Measurements from ENCODE around the gene LHFPL3. TPM values are rescaled to one million over a fixed set of nuclear protein-coding genes. Genes with fewer than 3 reads are reported as not detected.
"Not testable (repeated sequence)": the region's sequence is repeated elsewhere in the genome, so short reads cannot be mapped to it uniquely, and the experiment has no call there.

The LHFPL3 gene
- total RNA-seq, 8 experiments from 2014 or later = 1.0 to 26.2 (median 5.0) TPM; not detected in 1

- Histone ChIP-seq H3K4me3 (no peak overlapping the region), H3K27ac (no peak overlapping the region), H3K4me1 (replicated peaks in 1 of 2) (no peaks in the 10 kb centered on the region)
- no peak for ATAC-seq (replicated peaks in 6 of 8)
- in situ Hi-C loops (cut with MboI; ENCODE audit: low pct_unique_long_range_greater_than_20kb in 2 of 9, low sequenced_read_pairs in 9 of 9, unreplicated experiment in 9 of 9) = no loop called here
Measured at GRCh38 chr7:104572554-104572953, 244.2 kb downstream of the LHFPL3 start.

DNA sequence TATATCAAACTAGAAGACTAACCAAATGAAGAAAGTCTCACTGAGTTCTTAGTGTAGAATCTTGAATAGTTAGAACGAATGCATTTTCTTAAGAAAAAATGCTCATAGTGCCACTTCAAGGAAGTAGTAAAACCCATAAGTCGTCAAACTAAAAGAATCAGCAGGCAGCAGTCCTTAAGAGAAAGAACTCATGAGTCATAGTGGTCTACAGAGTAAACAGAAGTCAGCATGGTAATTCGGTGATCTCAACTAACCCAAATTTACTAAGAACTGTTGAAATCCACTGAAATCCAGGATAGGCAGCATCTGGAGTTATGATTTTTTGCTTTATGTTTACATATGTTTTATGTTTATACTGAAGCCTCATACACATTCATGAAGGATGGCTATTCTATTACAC, 256.2 kb downstream of the LHFPL3 start:
- 0 to 72% (median 42%) methylated on average over 1 to 3 of the region's 3 CpGs for WGBS, 10 experiments
- in situ Hi-C loops (cut with MboI; ENCODE audit: low pct_unique_long_range_greater_than_20kb in 2 of 9, low sequenced_read_pairs in 9 of 9, unreplicated experiment in 9 of 9) = no loop called here
- no peaks in the 10 kb centered on the region for H3K4me1 ChIP-seq (replicated peaks in 1 of 2)
- no peak overlapping the region for H3K4me3 ChIP-seq
- no peak overlapping the region for H3K27ac ChIP-seq
- no peak for ATAC-seq (replicated peaks in 6 of 8)

DNA sequence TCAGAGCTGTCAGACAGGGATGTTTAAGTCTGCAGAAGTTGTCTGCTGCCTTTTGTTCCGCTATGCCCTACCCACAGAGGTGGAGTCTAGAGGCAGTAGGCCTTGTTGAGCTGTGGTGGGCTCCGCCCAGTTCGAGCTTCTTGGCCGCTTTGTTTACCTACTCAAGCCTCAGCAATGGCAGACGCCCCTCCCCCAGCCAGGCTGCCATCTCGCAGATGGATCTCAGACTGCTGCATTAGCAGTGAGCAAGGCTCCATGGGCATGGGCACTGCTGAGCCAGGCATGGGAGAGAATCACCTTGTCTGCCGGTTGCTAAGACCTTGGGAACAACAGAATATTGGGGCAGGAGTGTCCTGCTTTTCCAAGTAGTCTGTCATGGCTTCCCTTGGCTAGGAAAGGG, 267.2 kb downstream of the LHFPL3 start:
- in situ Hi-C loops (cut with MboI; ENCODE audit: low pct_unique_long_range_greater_than_20kb in 2 of 9, low sequenced_read_pairs in 9 of 9, unreplicated experiment in 9 of 9); ATAC-seq (replicated peaks in 6 of 8); H3K27ac ChIP-seq; H3K4me3 ChIP-seq; H3K4me1 ChIP-seq (replicated peaks in 1 of 2): not testable (repeated sequence)
- 0 to 60% (median 50%) methylated on average over 1 to 5 of the region's 7 CpGs; no CpG with 5 or more reads in 7 of the 10 experiments for WGBS, 10 experiments

GRCh38 chr7:104603957-104604356, 275.6 kb downstream of the LHFPL3 start:
- H3K4me3 ChIP-seq = no peak overlapping the region
- whole genome bisulfite sequencing, 10 experiments = 25 to 89% (median 87%) methylated on average over 2 to 3 of the region's 5 CpGs; no CpG with 5 or more reads in 7 of the 10 experiments
- no peaks in the 10 kb centered on the region for H3K4me1 ChIP-seq (replicated peaks in 1 of 2)
- H3K27ac ChIP-seq = no peak overlapping the region
- no peak for ATAC-seq (replicated peaks in 6 of 8)
- in situ Hi-C loops (cut with MboI; ENCODE audit: low pct_unique_long_range_greater_than_20kb in 2 of 9, low sequenced_read_pairs in 9 of 9, unreplicated experiment in 9 of 9) = loop anchor here in 1 of 9 experiments (25.0 kb wide), 1 partner anchor 92 kb away; no protein-coding TSS in a partner anchor

DNA sequence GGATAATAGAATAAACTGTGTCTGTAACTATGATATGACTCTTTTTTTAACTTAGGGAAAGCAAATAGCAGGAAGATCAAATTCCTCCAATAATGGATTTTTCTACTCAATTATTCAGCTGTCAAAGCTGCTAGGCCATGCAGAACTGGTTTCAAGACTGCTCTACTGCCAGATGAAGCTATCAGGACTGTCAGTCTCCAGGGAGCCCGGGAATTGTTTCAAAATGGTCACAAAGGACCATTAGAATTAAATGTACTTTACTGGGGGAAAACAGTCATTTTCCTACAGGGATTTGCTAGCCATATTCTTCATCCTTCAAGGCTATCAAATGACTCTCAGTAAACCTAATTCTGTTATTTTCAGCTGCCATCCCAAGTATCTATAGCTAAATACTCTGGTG, 276.3 kb downstream of the LHFPL3 start:
- 0 to 86% (median 25%) methylated on average over 1 of the region's 1 CpG; no CpG with 5 or more reads in 2 of the 10 experiments for WGBS, 10 experiments
- no peak overlapping the region for H3K4me3 ChIP-seq
- H3K4me1 ChIP-seq (replicated peaks in 1 of 2) = no peaks in the 10 kb centered on the region
- H3K27ac ChIP-seq = no peak overlapping the region
- in situ Hi-C loops (cut with MboI; ENCODE audit: low pct_unique_long_range_greater_than_20kb in 2 of 9, low sequenced_read_pairs in 9 of 9, unreplicated experiment in 9 of 9) = loop anchor here in 1 of 9 experiments (25.0 kb wide), 1 partner anchor 92 kb away; no protein-coding TSS in a partner anchor
- ATAC-seq (replicated peaks in 6 of 8) = no peak

GRCh38 chr7:104621321-104621720, 292.9 kb downstream of the LHFPL3 start:
- no peak overlapping the region for H3K27ac ChIP-seq
- no peak overlapping the region for H3K4me3 ChIP-seq
- no peaks in the 10 kb centered on the region for H3K4me1 ChIP-seq (replicated peaks in 1 of 2)
- in situ Hi-C loops (cut with MboI; ENCODE audit: low pct_unique_long_range_greater_than_20kb in 2 of 9, low sequenced_read_pairs in 9 of 9, unreplicated experiment in 9 of 9) = loop anchor here in 1 of 9 experiments (25.0 kb wide), 1 partner anchor 109 kb away; no protein-coding TSS in a partner anchor
- ATAC-seq (replicated peaks in 6 of 8) = peak in 3 of 8 experiments; percentile 27 to 63 (median 42)
- 0 to 71% (median 58%) methylated on average over 1 to 3 of the region's 3 CpGs; no CpG with 5 or more reads in 5 of the 10 experiments for WGBS, 10 experiments

DNA sequence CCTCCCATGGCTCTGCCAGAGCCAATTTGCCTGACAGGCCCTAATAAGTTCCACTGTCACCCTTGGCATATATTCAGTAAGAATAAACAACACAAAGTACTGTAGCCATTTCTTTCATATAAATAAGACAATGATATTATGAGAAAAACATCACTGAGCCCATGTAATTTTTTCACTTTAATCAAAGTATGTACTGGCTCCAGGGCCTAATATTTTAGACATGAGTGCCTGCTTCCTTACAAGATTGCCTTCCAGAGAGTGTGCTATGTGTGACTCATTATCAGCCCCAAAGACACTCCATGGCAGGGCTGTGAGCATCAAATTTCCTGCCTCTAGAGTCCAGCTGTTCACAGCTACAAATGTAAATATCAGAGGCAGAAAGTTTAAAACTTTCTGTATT, 297.6 kb downstream of the LHFPL3 start:
- Histone ChIP-seq H3K4me1 (replicated peaks in 1 of 2) (no peaks in the 10 kb centered on the region), H3K27ac (no peak overlapping the region), H3K4me3 (no peak overlapping the region)
- ATAC-seq (replicated peaks in 6 of 8) = no peak
- in situ Hi-C loops (cut with MboI; ENCODE audit: low pct_unique_long_range_greater_than_20kb in 2 of 9, low sequenced_read_pairs in 9 of 9, unreplicated experiment in 9 of 9) = loop anchor here in 1 of 9 experiments (25.0 kb wide), 1 partner anchor 211 kb away; no protein-coding TSS in a partner anchor

GRCh38 chr7:104627516-104627915, 299.1 kb downstream of the LHFPL3 start:
- WGBS, 10 experiments = 0 to 20% (median 0%) methylated on average over 1 to 2 of the region's 2 CpGs; no CpG with 5 or more reads in 2 of the 10 experiments
- Histone ChIP-seq H3K4me3 (no peak overlapping the region), H3K27ac (no peak overlapping the region), H3K4me1 (replicated peaks in 1 of 2) (no peaks in the 10 kb centered on the region)
- peak in 4 of 8 experiments; percentile 44 to 72 (median 54) for ATAC-seq (replicated peaks in 6 of 8)
- in situ Hi-C loops (cut with MboI; ENCODE audit: low pct_unique_long_range_greater_than_20kb in 2 of 9, low sequenced_read_pairs in 9 of 9, unreplicated experiment in 9 of 9) = loop anchor here in 1 of 9 experiments (25.0 kb wide), 1 partner anchor 210 kb away; no protein-coding TSS in a partner anchor

DNA sequence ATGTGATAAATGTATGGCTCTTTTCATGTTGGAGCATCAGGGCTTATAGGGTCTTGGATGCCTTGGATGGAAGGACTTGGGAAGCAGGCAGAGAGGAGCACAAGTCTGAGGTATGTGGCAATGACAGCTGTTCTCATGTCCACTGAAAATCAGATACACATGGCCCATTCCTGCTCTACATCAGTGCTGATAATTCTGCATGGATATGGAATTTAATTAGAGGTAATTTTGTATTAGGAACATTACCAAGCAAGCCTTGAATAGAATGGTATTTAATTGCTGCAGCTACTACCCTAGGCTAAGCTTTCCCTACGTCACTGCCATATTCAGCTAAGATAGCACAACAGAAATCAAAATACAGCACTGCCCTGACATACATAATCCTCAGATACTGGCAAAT, 299.6 kb downstream of the LHFPL3 start:
- in situ Hi-C loops (cut with MboI; ENCODE audit: low pct_unique_long_range_greater_than_20kb in 2 of 9, low sequenced_read_pairs in 9 of 9, unreplicated experiment in 9 of 9) = loop anchor here in 1 of 9 experiments (25.0 kb wide), 1 partner anchor 209 kb away; no protein-coding TSS in a partner anchor
- 40 to 100% (median 40%) methylated on average over 1 of the region's 1 CpG; no CpG with 5 or more reads in 7 of the 10 experiments for WGBS, 10 experiments
- Histone ChIP-seq H3K4me1 (replicated peaks in 1 of 2) (no peaks in the 10 kb centered on the region), H3K4me3 (no peak overlapping the region), H3K27ac (no peak overlapping the region)
- ATAC-seq (replicated peaks in 6 of 8) = no peak

- 0 to 44% (median 22%) methylated on average over 1 of the region's 1 CpG; no CpG with 5 or more reads in 5 of the 10 experiments for WGBS, 10 experiments
- Histone ChIP-seq H3K27ac (no peak overlapping the region), H3K4me3 (no peak overlapping the region), H3K4me1 (replicated peaks in 1 of 2) (no peaks in the 10 kb centered on the region)
- in situ Hi-C loops (cut with MboI; ENCODE audit: low pct_unique_long_range_greater_than_20kb in 2 of 9, low sequenced_read_pairs in 9 of 9, unreplicated experiment in 9 of 9) = loop anchor here in 1 of 9 experiments (25.0 kb wide), 1 partner anchor 208 kb away; no protein-coding TSS in a partner anchor
- peak in 1 of 8 experiments; percentile 72 for ATAC-seq (replicated peaks in 6 of 8)
Measured at GRCh38 chr7:104629408-104629807, 301.0 kb downstream of the LHFPL3 start.

DNA sequence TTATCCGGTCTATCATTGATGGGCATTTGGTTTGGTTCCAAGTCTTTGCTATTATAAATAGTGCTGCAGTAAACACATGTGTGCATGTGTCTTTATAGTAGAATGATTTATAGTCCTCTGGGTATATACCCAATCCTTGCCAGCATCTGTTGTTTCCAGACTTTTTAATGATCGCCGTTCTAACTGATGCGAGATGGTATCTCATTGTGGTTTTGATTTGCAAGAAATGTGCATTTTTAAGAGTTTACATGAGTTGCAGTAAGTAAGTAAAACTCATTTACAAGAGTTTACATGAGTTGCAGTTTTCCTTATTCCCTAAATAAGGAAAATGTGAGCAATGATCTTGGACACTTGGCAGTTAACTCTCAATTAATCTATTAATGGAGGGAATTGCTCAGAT, 312.1 kb downstream of the LHFPL3 start:
- Histone ChIP-seq H3K4me1 (replicated peaks in 1 of 2) (no peaks in the 10 kb centered on the region), H3K27ac (no peak overlapping the region), H3K4me3 (no peak overlapping the region)
- peak in 3 of 8 experiments; percentile 51 to 82 (median 73) for ATAC-seq (replicated peaks in 6 of 8)
- in situ Hi-C loops (cut with MboI; ENCODE audit: low pct_unique_long_range_greater_than_20kb in 2 of 9, low sequenced_read_pairs in 9 of 9, unreplicated experiment in 9 of 9) = loop anchor here in 1 of 9 experiments (25.0 kb wide), 1 partner anchor 197 kb away; no protein-coding TSS in a partner anchor
- 0 to 100% (median 66%) methylated on average over 1 to 4 of the region's 4 CpGs for WGBS, 10 experiments

DNA sequence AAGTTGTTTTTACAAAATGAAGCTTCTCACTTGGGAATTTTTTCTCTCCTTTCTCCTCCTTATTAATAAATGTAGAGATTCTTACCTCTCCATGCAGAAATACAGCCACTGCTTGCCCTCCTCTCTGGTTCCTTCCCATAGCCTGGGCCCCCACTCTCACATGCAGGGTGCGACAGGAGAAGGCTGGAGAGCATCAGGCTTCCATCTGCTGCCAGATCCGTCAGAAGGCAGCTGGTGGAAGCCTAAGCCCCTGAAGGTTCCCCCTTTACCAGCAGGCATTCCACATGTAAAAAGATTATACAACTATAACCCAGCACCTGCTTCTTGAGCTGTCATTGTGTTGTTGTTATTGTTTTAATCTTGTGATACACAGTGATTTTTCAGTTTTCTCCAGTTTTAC, 314.2 kb downstream of the LHFPL3 start:
- no peak overlapping the region for H3K4me3 ChIP-seq
- no peaks in the 10 kb centered on the region for H3K4me1 ChIP-seq (replicated peaks in 1 of 2)
- 0 to 90% (median 58%) methylated on average over 1 to 2 of the region's 2 CpGs; no CpG with 5 or more reads in 4 of the 10 experiments for WGBS, 10 experiments
- in situ Hi-C loops (cut with MboI; ENCODE audit: low pct_unique_long_range_greater_than_20kb in 2 of 9, low sequenced_read_pairs in 9 of 9, unreplicated experiment in 9 of 9) = loop anchor here in 1 of 9 experiments (25.0 kb wide), 1 partner anchor 195 kb away; no protein-coding TSS in a partner anchor
- ATAC-seq (replicated peaks in 6 of 8) = no peak
- no peak overlapping the region for H3K27ac ChIP-seq

- 0 to 81% (median 64%) methylated on average over 1 to 5 of the region's 5 CpGs; no CpG with 5 or more reads in 2 of the 10 experiments for WGBS, 10 experiments
- ATAC-seq (replicated peaks in 6 of 8) = peak in 1 of 8 experiments; percentile 45
- H3K4me3 ChIP-seq = no peak overlapping the region
- in situ Hi-C loops (cut with MboI; ENCODE audit: low pct_unique_long_range_greater_than_20kb in 2 of 9, low sequenced_read_pairs in 9 of 9, unreplicated experiment in 9 of 9) = loop anchor here in 1 of 9 experiments (25.0 kb wide), 1 partner anchor 194 kb away; no protein-coding TSS in a partner anchor
- no peak overlapping the region for H3K27ac ChIP-seq
- no peaks in the 10 kb centered on the region for H3K4me1 ChIP-seq (replicated peaks in 1 of 2)
Measured at GRCh38 chr7:104643587-104644217, 315.3 kb downstream of the LHFPL3 start.
